GM03348 (cell line): ENCODE results near the gene NTRK2.

Experiments used
- DNase-seq: peaks from one replicate; pipeline ENCODE4 v3.0.0; 2012; ENCODE audit warnings: low spot score

Gene NTRK2

GRCh38 chr9:84851935-84852585 lies 182.5 kb downstream of the NTRK2 start:
- DNase-seq: peak; percentile 45

- DNase-seq: no peak
Observed at GRCh38 chr9:84852617-84853301, 183.2 kb downstream of the NTRK2 start.

GRCh38 chr9:84856181-84856632 lies 186.7 kb downstream of the NTRK2 start:
- DNase-seq: peak; percentile 19

- peak; percentile 12 for DNase-seq
Observed at GRCh38 chr9:84857211-84857610, 187.7 kb downstream of the NTRK2 start.

- DNase-seq: no peak
Observed at GRCh38 chr9:84858364-84858763, 188.8 kb downstream of the NTRK2 start.

GRCh38 chr9:84860249-84861115 lies 191.0 kb downstream of the NTRK2 start:
- DNase-seq: no peak

- no peak for DNase-seq
Observed at GRCh38 chr9:84861455-84861854, 191.9 kb downstream of the NTRK2 start.

GRCh38 chr9:84862308-84862707 lies 192.8 kb downstream of the NTRK2 start:
- no peak for DNase-seq

- peak; percentile 73 for DNase-seq
Observed at GRCh38 chr9:84862810-84863287, 193.3 kb downstream of the NTRK2 start.

GRCh38 chr9:84863372-84863771 lies 193.8 kb downstream of the NTRK2 start:
- DNase-seq: no peak

- no peak for DNase-seq
Observed at GRCh38 chr9:84866396-84867175, 197.1 kb downstream of the NTRK2 start.

- DNase-seq: no peak
Observed at GRCh38 chr9:84867186-84867585, 197.7 kb downstream of the NTRK2 start.

GRCh38 chr9:84869091-84869490 lies 199.6 kb downstream of the NTRK2 start:
- no peak for DNase-seq

GRCh38 chr9:84871983-84872382 lies 202.5 kb downstream of the NTRK2 start:
- DNase-seq: no peak

GRCh38 chr9:84874022-84874421 lies 204.5 kb downstream of the NTRK2 start:
- DNase-seq: no peak

- peak; percentile 11 for DNase-seq
Observed at GRCh38 chr9:84874596-84874995, 205.1 kb downstream of the NTRK2 start.

GRCh38 chr9:84875193-84875592 lies 205.7 kb downstream of the NTRK2 start:
- DNase-seq: no peak

- no peak for DNase-seq
Observed at GRCh38 chr9:84879631-84880030, 210.1 kb downstream of the NTRK2 start.

GRCh38 chr9:84880835-84881234 lies 211.3 kb downstream of the NTRK2 start:
- DNase-seq: no peak

- no peak for DNase-seq
Observed at GRCh38 chr9:84886866-84887265, 217.3 kb downstream of the NTRK2 start.

GRCh38 chr9:84891924-84892323 lies 222.4 kb downstream of the NTRK2 start:
- no peak for DNase-seq
